SK-N-SH treated with all-trans-retinoic acid at 6 μM for 48 hours (cell line): ENCODE results near the gene ATR.

ENCODE experiments used
- ARNTL ChIP-seq: fragments of 450-650 bp; formaldehyde crosslinking; IDR thresholded peaks from 2 replicates; pipeline ENCODE4 v1.5.0; 2020; ENCODE audit warnings: low read depth, mild to moderate bottlenecking, moderate library complexity, borderline replicate concordance
- CSDC2 ChIP-seq: fragments of 250-450 bp; sonication (Bioruptor Pico); IDR thresholded peaks from 2 replicates; pipeline ENCODE4 v1.5.0; 2020; ENCODE audit warnings: mild to moderate bottlenecking, moderate library complexity
- GLIS3 ChIP-seq: fragments of 250-450 bp; sonication (Bioruptor Pico); IDR thresholded peaks from 2 replicates; pipeline ENCODE4 v1.5.0; 2020; ENCODE audit warnings: mild to moderate bottlenecking, moderate library complexity
- OSR1 ChIP-seq: fragments of 250-450 bp; sonication (Bioruptor Pico); IDR thresholded peaks from 2 replicates; pipeline ENCODE4 v1.8.0; 2022; ENCODE audit warnings: moderate library complexity, mild to moderate bottlenecking, inconsistent platforms
- PATZ1 ChIP-seq: fragments of 250-450 bp; sonication (Bioruptor Pico); IDR thresholded peaks from 2 replicates; pipeline ENCODE4 v1.8.0; 2020; ENCODE audit warnings: mild to moderate bottlenecking, moderate library complexity, borderline replicate concordance
- POU6F1 ChIP-seq: fragments of 250-450 bp; sonication (Bioruptor Pico); IDR thresholded peaks from 2 replicates; pipeline ENCODE4 v1.8.0; 2021; ENCODE audit warnings: low read depth, mild to moderate bottlenecking, moderate library complexity, borderline replicate concordance
- SNAI2 ChIP-seq: fragments of 250-450 bp; sonication (Bioruptor Pico); IDR thresholded peaks from 2 replicates; pipeline ENCODE4 v1.5.0; 2020; ENCODE audit warnings: mild to moderate bottlenecking, moderate library complexity
- ZC3H10 ChIP-seq: fragments of 250-450 bp; sonication (Bioruptor Pico); IDR thresholded peaks from 2 replicates; pipeline ENCODE4 v1.5.1; 2021; ENCODE audit warnings: mild to moderate bottlenecking, moderate library complexity
- ZFP30 ChIP-seq: fragments of 450-650 bp; formaldehyde crosslinking; IDR thresholded peaks from 2 replicates; pipeline ENCODE4 v1.5.0; 2022; ENCODE audit warnings: mild to moderate bottlenecking, moderate library complexity

GRCh38 chr3:142444343-142444742 lies 134.2 kb downstream of the ATR start:
- TF ChIP-seq ZFP30 (CRISPR knock-in tag) (no peak), ZC3H10 (CRISPR knock-in tag) (no peak), OSR1 (CRISPR knock-in tag) (no peak), POU6F1 (CRISPR knock-in tag) (no peak), CSDC2 (CRISPR knock-in tag) (no peak), GLIS3 (CRISPR knock-in tag) (no peak), SNAI2 (no peak), PATZ1 (CRISPR knock-in tag) (no peak), ARNTL (CRISPR knock-in tag) (no peak)
